Panc1 (cell line): ENCODE measurements around the gene SPTY2D1. TPM values are rescaled to one million over a fixed set of nuclear protein-coding genes. Genes with fewer than 3 reads are reported as not detected.

ENCODE experiments used
- ATAC-seq: fragments of 200-7000 bp; cut with Tn5 transposase; 2 replicates; pipeline ENCODE4 v1.9.1; 2020; ENCODE audit warnings: mild to moderate bottlenecking, moderate library complexity
- BruUV-seq: library from RNA; stranded (reverse); fragments of 400-500 nt; replicated peaks from 2 replicates; lab custom pipeline; 2021; lab: Mats Ljungman, UMichigan
- CTCF ChIA-PET: fragments of 300-600 bp; sonication (Branson Sonifier 250); formaldehyde crosslinking; loops from one replicate; lab custom pipeline; 2022; ENCODE audit warnings: antibody characterized with exemption; lab: Charles Lee
- POLR2A ChIA-PET: fragments of 300-600 bp; sonication (Branson Sonifier 250); formaldehyde crosslinking; loops from one replicate; lab custom pipeline; 2022; ENCODE audit warnings: antibody characterized with exemption; lab: Charles Lee
- DNase-seq: peaks from one replicate; pipeline ENCODE4 v3.0.0-alpha.2; 2010; ENCODE audit warnings: low read depth, low spot score
- H3K27ac ChIP-seq: 2 replicates; pipeline ENCODE4 v1.5.1; 2011; ENCODE audit warnings: mild to moderate bottlenecking, low read length, inconsistent platforms
- H3K27me3 ChIP-seq: fragments of 200-500 bp; sonication (Bioruptor generic); 2 replicates; pipeline ENCODE4 v1.6.0; 2014; ENCODE audit warnings: low read length, inconsistent platforms; ENCODE audit not compliant: control insufficient read depth, insufficient read depth
- H3K36me3 ChIP-seq: fragments of 200-500 bp; sonication (Bioruptor generic); 2 replicates; pipeline ENCODE4 v1.5.1; 2014; ENCODE audit warnings: inconsistent platforms, mild to moderate bottlenecking, low read length, moderate library complexity; ENCODE audit not compliant: control insufficient read depth, insufficient read depth
- H3K4me1 ChIP-seq: 2 replicates; pipeline ENCODE4 v1.5.1; 2011; ENCODE audit warnings: inconsistent platforms, mild to moderate bottlenecking, low read length, moderate library complexity; ENCODE audit not compliant: control insufficient read depth, insufficient read depth
- H3K4me3 ChIP-seq, 2 experiments: 2 replicates each; pipeline ENCODE4 v1.5.1; 2011 to 2012; ENCODE audit warnings: low read depth in 2 of 2, low read length in 2 of 2, mild to moderate bottlenecking in 2 of 2, inconsistent platforms in 1 of 2, moderate library complexity in 1 of 2
- H3K9me3 ChIP-seq: fragments of 200-500 bp; sonication (Bioruptor generic); 2 replicates; pipeline ENCODE4 v1.5.1; 2014; ENCODE audit warnings: low read depth, mild to moderate bottlenecking, inconsistent platforms, low read length, moderate library complexity; ENCODE audit not compliant: control insufficient read depth, insufficient read depth
- POLR2AphosphoS5 ChIP-seq: IDR thresholded peaks from 2 replicates; pipeline ENCODE4 v1.6.1; 2012; ENCODE audit warnings: mild to moderate bottlenecking, low read depth, low read length, moderate library complexity
- REST ChIP-seq, 2 experiments: IDR thresholded peaks; 2 replicates each; pipeline ENCODE4 v1.6.1; 2011 to 2012; ENCODE audit warnings: low read depth in 2 of 2, control low read depth in 1 of 2, low read length in 1 of 2, mild to moderate bottlenecking in 1 of 2, moderate library complexity in 1 of 2; ENCODE audit not compliant: insufficient read depth in 1 of 2
- SIN3A ChIP-seq: IDR thresholded peaks from 2 replicates; pipeline ENCODE4 v1.6.1; 2012; ENCODE audit warnings: low read depth, mild to moderate bottlenecking, low read length, moderate library complexity, borderline replicate concordance; ENCODE audit not compliant: insufficient read depth
- TCF7L2 ChIP-seq: IDR thresholded peaks from 2 replicates; pipeline ENCODE4 v1.6.1; 2011; ENCODE audit warnings: mild to moderate bottlenecking, low read depth, low read length, inconsistent platforms
- in situ Hi-C: cut with HindIII; loops from 2 replicates; pipeline ENCODE4 v1.10.0; 2016; ENCODE audit warnings: low sequenced_read_pairs, low pct_unique_long_range_greater_than_20kb
- intact Hi-C: fragments of 100-400 bp; cut with micrococcal nuclease; formaldehyde crosslinking; loops from one replicate; pipeline ENCODE4 v1.10.0; 2022; ENCODE audit not compliant: unreplicated experiment
- total RNA-seq: library from RNA; stranded (reverse); gene quantifications from one replicate; pipeline ENCODE4 v1.2.1, GENCODE V29; 2021; ENCODE audit not compliant: unreplicated experiment
- TF ChIP-seq, protein P1 (sequence below): fragments of 450-650 bp; IDR thresholded peaks from 2 replicates; pipeline ENCODE4 v1.5.1; 2017; ENCODE audit warnings: mild to moderate bottlenecking

Gene SPTY2D1
- total RNA-seq, 1 experiment from 2014 or later: 14.8 TPM

DNA sequence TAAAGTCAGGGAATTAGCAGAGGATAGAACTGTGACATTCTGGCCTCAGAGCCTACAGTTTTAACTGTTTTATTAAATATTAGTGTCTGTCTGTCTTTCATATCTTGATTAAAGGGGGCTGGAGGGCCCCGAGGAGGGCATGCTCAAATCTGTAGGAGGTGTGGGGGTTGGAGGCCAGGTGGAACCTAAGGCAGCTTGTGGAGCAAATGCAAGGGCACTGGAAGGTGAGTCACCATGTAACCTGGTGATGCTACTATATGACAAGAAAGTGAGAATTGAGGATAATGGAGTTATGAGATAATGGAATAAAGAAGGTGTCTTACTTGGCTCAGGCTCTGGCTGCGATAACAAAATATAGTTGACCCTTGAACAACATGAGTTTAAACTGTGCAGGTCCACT lies 37.1 kb upstream of the SPTY2D1 start:
- H3K36me3 ChIP-seq: no peaks in the 10 kb centered on the region
- intact Hi-C loops (no loop called here), in situ Hi-C loops (no loop called here)
- POLR2A ChIA-PET: no interaction called here
- no peaks in the 10 kb centered on the region for H3K27me3 ChIP-seq
- TF ChIP-seq SIN3A (no peak), REST (IDR thresholded peaks at IDR 0.05; ENCODE audit: insufficient read depth in 1 of 2, low read depth in 2 of 2, low read length in 1 of 2) (no peak), POLR2AphosphoS5 (no peak), TCF7L2 (no peak)
- TF ChIP-seq, protein P1, sequence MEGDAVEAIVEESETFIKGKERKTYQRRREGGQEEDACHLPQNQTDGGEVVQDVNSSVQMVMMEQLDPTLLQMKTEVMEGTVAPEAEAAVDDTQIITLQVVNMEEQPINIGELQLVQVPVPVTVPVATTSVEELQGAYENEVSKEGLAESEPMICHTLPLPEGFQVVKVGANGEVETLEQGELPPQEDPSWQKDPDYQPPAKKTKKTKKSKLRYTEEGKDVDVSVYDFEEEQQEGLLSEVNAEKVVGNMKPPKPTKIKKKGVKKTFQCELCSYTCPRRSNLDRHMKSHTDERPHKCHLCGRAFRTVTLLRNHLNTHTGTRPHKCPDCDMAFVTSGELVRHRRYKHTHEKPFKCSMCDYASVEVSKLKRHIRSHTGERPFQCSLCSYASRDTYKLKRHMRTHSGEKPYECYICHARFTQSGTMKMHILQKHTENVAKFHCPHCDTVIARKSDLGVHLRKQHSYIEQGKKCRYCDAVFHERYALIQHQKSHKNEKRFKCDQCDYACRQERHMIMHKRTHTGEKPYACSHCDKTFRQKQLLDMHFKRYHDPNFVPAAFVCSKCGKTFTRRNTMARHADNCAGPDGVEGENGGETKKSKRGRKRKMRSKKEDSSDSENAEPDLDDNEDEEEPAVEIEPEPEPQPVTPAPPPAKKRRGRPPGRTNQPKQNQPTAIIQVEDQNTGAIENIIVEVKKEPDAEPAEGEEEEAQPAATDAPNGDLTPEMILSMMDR: no peak
- H3K4me3 ChIP-seq: no peak overlapping the region
- H3K9me3 ChIP-seq: no peaks in the 10 kb centered on the region
- ATAC-seq (no peak), DNase-seq (no peak)
- no peak overlapping the region for H3K27ac ChIP-seq
- BruUV-seq: no TSS peak
- CTCF ChIA-PET: no interaction called here
- H3K4me1 ChIP-seq: no peaks in the 10 kb centered on the region

- TF ChIP-seq REST (IDR thresholded peaks at IDR 0.05; ENCODE audit: insufficient read depth in 1 of 2, low read depth in 2 of 2, low read length in 1 of 2) (no peak), TCF7L2 (no peak), SIN3A (no peak), POLR2AphosphoS5 (no peak)
- TF ChIP-seq, protein P1: no peak
- intact Hi-C loops (no loop called here), in situ Hi-C loops (no loop called here)
- ChIA-PET POLR2A (no interaction called here), CTCF (no interaction called here)
- no peak for ATAC-seq
- no peaks in the 10 kb centered on the region for H3K27me3 ChIP-seq
- H3K36me3 ChIP-seq: no peaks in the 10 kb centered on the region
- no peak for DNase-seq
- H3K27ac ChIP-seq: no peak overlapping the region
- H3K4me3 ChIP-seq: no peak overlapping the region
- no TSS peak for BruUV-seq
- H3K4me1 ChIP-seq: no peaks in the 10 kb centered on the region
- no peaks in the 10 kb centered on the region for H3K9me3 ChIP-seq
Observed at GRCh38 chr11:18669711-18670110, 35.6 kb upstream of the SPTY2D1 start.
